SU-DHL-6 (cell line): ENCODE results near the gene TRAF2.

ENCODE experiments used
- H2AFZ ChIP-seq: fragments of 200-600 bp; sonication (generic); 2 replicates; pipeline ENCODE4 v1.6.1; 2014; ENCODE audit warnings: low read depth, mild to moderate bottlenecking, moderate library complexity, mixed read lengths, antibody characterized with exemption, low read length; ENCODE audit not compliant: severe bottlenecking
- H3F3A ChIP-seq: fragments of 200-600 bp; shearing (Covaris generic); 2 replicates; pipeline ENCODE4 v1.6.0; 2016; ENCODE audit warnings: antibody characterized with exemption, mild to moderate bottlenecking; ENCODE audit not compliant: insufficient read depth
- H3K27ac ChIP-seq: fragments of 200-600 bp; sonication (generic); 2 replicates; pipeline ENCODE4 v1.5.1; 2016; ENCODE audit warnings: low read depth, mild to moderate bottlenecking, low read length, moderate library complexity, mixed read lengths
- H3K27me3 ChIP-seq: fragments of 200-600 bp; sonication (generic), shearing (Covaris generic); 2 replicates; pipeline ENCODE4 v1.6.0; 2014; ENCODE audit warnings: mild to moderate bottlenecking, low read length
- H3K36me3 ChIP-seq: fragments of 200-600 bp; sonication (generic); 2 replicates; pipeline ENCODE4 v1.6.1; 2014; ENCODE audit warnings: mild to moderate bottlenecking, low read length, mixed read lengths
- H3K4me2 ChIP-seq: fragments of 300-600, 200-600 bp; shearing (Covaris generic), sonication (generic); 2 replicates; pipeline ENCODE4 v1.6.0; 2014; ENCODE audit warnings: low read length, low read depth, mild to moderate bottlenecking; ENCODE audit not compliant: poor library complexity, severe bottlenecking
- H3K4me3 ChIP-seq: fragments of 200-600 bp; sonication (generic); 2 replicates; pipeline ENCODE4 v1.5.1; 2014; ENCODE audit warnings: antibody characterized with exemption, low read length, mild to moderate bottlenecking, mixed read lengths; ENCODE audit not compliant: insufficient read depth, poor library complexity, severe bottlenecking
- H3K79me2 ChIP-seq: fragments of 200-600 bp; sonication (generic); 2 replicates; pipeline ENCODE4 v1.6.1; 2014; ENCODE audit warnings: mild to moderate bottlenecking, low read length, moderate library complexity; ENCODE audit not compliant: insufficient read depth
- H3K9ac ChIP-seq: fragments of 200-600 bp; sonication (generic); 2 replicates; pipeline ENCODE4 v1.7.0; 2014; ENCODE audit warnings: mild to moderate bottlenecking, low read length
- H3K9me2 ChIP-seq: fragments of 200-600 bp; sonication (generic); replicated peaks from 2 replicates; pipeline ENCODE4 v1.6.1; 2014; ENCODE audit warnings: low read length; ENCODE audit not compliant: insufficient read depth
- H3K9me3 ChIP-seq: fragments of 200-600 bp; sonication (generic); 2 replicates; pipeline ENCODE4 v1.6.1; 2014; ENCODE audit warnings: low read length, mixed read lengths; ENCODE audit not compliant: insufficient read depth
- H4K20me1 ChIP-seq: fragments of 200-600 bp; sonication (generic); 2 replicates; pipeline ENCODE4 v1.6.1; 2014; ENCODE audit warnings: low read depth, mild to moderate bottlenecking, antibody characterized with exemption, low read length, moderate library complexity, mixed read lengths
- EZH2phosphoT487 ChIP-seq: fragments of 200-600 bp; sonication (generic), shearing (Covaris generic); conservative IDR thresholded peaks from 2 replicates; pipeline ENCODE4 v1.6.1; 2018; ENCODE audit warnings: mild to moderate bottlenecking, antibody characterized with exemption, low read length, moderate library complexity, mixed read lengths
- TF ChIP-seq, protein P1 (sequence below): fragments of 200-600 bp; sonication (generic); IDR thresholded peaks from one replicate; pipeline ENCODE4 v1.5.1; 2017; ENCODE audit warnings: antibody characterized with exemption, mild to moderate bottlenecking, low read length, moderate library complexity; ENCODE audit not compliant: insufficient read depth, poor library complexity, severe bottlenecking

TRAF2 gene

DNA sequence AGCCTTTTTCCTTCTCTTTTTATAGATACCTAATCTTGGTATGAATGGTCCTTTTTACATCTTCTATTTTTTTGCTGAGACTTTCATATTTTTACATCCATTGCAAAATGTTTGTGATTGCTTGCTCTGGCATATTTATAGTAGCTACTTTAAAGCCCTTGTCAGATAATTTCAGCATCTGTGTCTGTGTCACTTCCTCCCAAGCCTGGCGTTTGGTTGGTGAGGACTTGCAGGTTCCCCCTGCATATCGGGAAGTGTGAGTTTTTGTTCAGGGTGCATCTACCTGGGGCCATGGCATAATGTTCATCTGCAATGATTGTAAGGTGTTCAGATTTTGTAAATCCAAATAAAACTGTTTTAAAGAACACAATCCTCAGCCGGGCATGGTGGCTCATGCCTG lies 49.3 kb downstream of the TRAF2 start:
- peaks cover 10% of the 10 kb centered on the region for H3F3A ChIP-seq
- no peak overlapping the region for H3K27ac ChIP-seq

GRCh38 chr9:136936645-136937170 lies 50.4 kb downstream of the TRAF2 start:
- H3K36me3 ChIP-seq = no peaks in the 10 kb centered on the region

More for the DNA sequence above, 49.3 kb downstream of the TRAF2 start:
- H3K4me2 ChIP-seq = no peak overlapping the region
- no peak overlapping the region for H3K4me3 ChIP-seq
- no peaks in the 10 kb centered on the region for H3K36me3 ChIP-seq
- H3K9me3 ChIP-seq = no peaks in the 10 kb centered on the region
- no peak overlapping the region for H3K9ac ChIP-seq
- no peaks in the 10 kb centered on the region for H3K79me2 ChIP-seq
- H3K9me2 ChIP-seq = no peaks in the 10 kb centered on the region
- H3K27me3 ChIP-seq = no peaks in the 10 kb centered on the region
- H4K20me1 ChIP-seq = no peaks in the 10 kb centered on the region
- no peak overlapping the region for H2AFZ ChIP-seq
- TF ChIP-seq, protein P1, sequence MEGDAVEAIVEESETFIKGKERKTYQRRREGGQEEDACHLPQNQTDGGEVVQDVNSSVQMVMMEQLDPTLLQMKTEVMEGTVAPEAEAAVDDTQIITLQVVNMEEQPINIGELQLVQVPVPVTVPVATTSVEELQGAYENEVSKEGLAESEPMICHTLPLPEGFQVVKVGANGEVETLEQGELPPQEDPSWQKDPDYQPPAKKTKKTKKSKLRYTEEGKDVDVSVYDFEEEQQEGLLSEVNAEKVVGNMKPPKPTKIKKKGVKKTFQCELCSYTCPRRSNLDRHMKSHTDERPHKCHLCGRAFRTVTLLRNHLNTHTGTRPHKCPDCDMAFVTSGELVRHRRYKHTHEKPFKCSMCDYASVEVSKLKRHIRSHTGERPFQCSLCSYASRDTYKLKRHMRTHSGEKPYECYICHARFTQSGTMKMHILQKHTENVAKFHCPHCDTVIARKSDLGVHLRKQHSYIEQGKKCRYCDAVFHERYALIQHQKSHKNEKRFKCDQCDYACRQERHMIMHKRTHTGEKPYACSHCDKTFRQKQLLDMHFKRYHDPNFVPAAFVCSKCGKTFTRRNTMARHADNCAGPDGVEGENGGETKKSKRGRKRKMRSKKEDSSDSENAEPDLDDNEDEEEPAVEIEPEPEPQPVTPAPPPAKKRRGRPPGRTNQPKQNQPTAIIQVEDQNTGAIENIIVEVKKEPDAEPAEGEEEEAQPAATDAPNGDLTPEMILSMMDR = no peak
- no peak for TF ChIP-seq EZH2phosphoT487

DNA sequence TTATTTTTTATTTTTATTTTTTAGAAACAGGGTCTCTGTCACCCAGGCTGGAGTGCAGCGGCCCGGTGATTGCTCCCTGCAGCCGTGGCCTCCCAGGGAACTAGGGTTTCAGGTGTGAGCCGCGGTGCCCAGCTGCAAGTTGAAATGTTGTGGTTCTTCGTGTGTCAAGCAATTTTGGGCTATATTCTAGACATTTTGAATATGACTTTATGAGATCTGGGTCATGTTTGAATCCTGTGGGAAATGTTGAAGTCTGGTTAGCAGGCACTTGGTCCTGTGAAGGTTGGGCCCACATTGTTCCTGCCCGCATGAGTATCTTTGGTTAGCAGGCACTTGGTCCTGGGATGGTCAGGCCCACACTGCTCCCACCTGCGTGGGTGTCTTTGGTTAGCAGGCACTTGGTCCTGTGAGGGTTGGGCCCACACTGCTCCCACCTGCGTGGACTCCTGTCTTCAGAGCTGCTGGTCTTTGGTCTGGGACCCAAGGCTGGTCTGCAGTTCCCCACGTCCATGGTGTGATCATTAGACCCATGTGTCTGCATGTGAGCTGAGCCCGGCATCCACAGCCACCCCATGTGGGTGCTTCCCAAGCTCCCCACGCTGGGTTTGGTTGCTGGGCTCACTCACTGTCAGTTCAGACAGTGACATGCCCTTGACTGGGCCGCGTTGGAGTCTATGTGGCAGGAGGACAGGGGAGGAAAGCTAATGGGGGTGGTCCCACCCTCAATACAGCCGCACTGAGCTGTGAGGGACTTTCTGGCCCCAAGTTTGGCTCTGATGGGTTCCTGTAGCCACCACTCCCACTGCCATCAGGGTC lies 51.1 kb downstream of the TRAF2 start:
- Histone ChIP-seq H4K20me1 (no peaks in the 10 kb centered on the region), H3K9me3 (no peaks in the 10 kb centered on the region), H3K4me3 (no peak overlapping the region), H3F3A (peaks cover 10% of the 10 kb centered on the region), H3K36me3 (no peaks in the 10 kb centered on the region), H3K27ac (no peak overlapping the region), H3K27me3 (no peaks in the 10 kb centered on the region), H2AFZ (no peak overlapping the region), H3K79me2 (no peaks in the 10 kb centered on the region), H3K9me2 (no peaks in the 10 kb centered on the region), H3K9ac (no peak overlapping the region), H3K4me2 (no peak overlapping the region)
- no peak for TF ChIP-seq EZH2phosphoT487
- TF ChIP-seq, protein P1 = no peak

More at GRCh38 chr9:136936645-136937170, 50.4 kb downstream of the TRAF2 start:
- no peak overlapping the region for H3K27ac ChIP-seq
- H3F3A ChIP-seq = peaks cover 10% of the 10 kb centered on the region
- H3K9me3 ChIP-seq = no peaks in the 10 kb centered on the region
- H3K4me2 ChIP-seq = no peak overlapping the region
- H3K9me2 ChIP-seq = no peaks in the 10 kb centered on the region
- H4K20me1 ChIP-seq = no peaks in the 10 kb centered on the region
- no peaks in the 10 kb centered on the region for H3K79me2 ChIP-seq
- H2AFZ ChIP-seq = no peak overlapping the region
- H3K9ac ChIP-seq = no peak overlapping the region
- no peak overlapping the region for H3K4me3 ChIP-seq
- TF ChIP-seq, protein P1 = no peak
- TF ChIP-seq EZH2phosphoT487 = no peak
- H3K27me3 ChIP-seq = no peaks in the 10 kb centered on the region
